Measurements from ENCODE around the gene KRT9.

GRCh38 chr17:41552455-41552854 lies 19.4 kb downstream of the KRT9 start:
- TF ChIP-seq, protein P1, sequence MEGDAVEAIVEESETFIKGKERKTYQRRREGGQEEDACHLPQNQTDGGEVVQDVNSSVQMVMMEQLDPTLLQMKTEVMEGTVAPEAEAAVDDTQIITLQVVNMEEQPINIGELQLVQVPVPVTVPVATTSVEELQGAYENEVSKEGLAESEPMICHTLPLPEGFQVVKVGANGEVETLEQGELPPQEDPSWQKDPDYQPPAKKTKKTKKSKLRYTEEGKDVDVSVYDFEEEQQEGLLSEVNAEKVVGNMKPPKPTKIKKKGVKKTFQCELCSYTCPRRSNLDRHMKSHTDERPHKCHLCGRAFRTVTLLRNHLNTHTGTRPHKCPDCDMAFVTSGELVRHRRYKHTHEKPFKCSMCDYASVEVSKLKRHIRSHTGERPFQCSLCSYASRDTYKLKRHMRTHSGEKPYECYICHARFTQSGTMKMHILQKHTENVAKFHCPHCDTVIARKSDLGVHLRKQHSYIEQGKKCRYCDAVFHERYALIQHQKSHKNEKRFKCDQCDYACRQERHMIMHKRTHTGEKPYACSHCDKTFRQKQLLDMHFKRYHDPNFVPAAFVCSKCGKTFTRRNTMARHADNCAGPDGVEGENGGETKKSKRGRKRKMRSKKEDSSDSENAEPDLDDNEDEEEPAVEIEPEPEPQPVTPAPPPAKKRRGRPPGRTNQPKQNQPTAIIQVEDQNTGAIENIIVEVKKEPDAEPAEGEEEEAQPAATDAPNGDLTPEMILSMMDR (IDR thresholded peaks at IDR 0.05): no peak
- no peak for TF ChIP-seq POLR2AphosphoS5 (IDR thresholded peaks at IDR 0.05)
- no peak for TF ChIP-seq POLR2A (IDR thresholded peaks at IDR 0.05)

Measured in transverse colon (tissue), 4 donors.